Hematopoietic multipotent progenitor cell treated with erythropoietin and hydrocortisone succinate and interleukin-3 and kit ligand, for 4 days (in vitro differentiated cells): ENCODE results near the gene EPB41L1.
A peak's percentile ranks its signal among the peaks of the same experiment; 100 is the strongest.
"Not testable (repeated sequence)": the region's sequence is repeated elsewhere in the genome, so short reads cannot be mapped to it uniquely, and the experiment has no call there.

Experiments used
- DNase-seq: peaks from one replicate; pipeline ENCODE4 v3.0.0-alpha.2; 2015

EPB41L1 gene

GRCh38 chr20:36126836-36127527 lies 27.6 kb upstream of the EPB41L1 start:
- DNase-seq: no peak

DNA sequence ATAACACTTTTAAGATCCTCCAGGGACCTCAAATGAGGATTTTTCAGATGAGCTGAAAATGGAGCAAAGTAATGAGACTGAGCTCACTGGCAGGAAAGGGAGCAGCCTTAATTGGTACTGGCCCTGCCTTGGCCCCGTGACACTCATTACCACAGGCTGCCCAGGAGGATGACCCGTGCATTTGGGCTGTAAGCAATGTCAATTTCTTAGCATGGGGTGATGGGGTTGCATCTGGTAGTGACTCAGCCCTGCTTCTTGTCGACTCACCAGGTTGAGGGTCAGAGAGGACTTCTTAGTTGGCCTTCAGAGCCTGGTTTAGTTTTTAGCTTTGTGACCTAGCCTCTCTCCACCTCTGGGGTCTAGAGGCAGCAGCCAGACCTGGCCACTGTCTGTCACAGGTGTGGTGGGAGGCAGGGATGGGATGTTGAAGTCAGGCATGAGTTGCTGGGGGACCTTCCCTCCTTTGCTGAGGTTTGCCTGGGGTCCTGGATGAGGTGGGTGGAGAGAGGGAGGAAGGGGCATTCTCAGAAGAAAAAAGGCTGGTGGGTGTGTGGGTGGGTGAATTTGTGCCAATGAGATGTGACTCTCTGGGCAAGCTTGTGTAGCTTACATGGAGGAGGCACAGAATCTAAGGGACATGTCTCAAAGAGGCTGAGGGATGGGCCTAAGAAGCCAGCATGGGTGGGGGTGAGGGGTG lies 25.9 kb upstream of the EPB41L1 start:
- no peak for DNase-seq

DNA sequence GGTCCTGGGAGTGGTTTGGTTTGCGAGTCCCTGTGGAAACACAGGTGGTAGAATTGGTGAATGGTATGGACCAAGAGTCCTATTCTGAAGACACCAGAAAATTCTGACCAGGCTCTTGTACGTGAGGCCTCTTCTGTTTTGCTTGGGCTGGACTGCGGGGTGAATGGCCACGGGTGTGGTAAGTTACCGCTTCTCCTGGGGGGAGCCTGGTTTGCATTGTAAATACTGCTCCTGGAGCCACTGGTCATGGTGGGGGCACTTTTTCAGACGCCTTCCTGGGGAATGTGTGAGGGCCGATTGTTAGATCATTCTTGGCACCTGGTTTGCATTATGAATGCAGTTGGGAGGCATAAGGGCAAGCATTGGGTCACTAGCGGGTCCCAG lies 25.4 kb upstream of the EPB41L1 start:
- DNase-seq: no peak

- no peak for DNase-seq
These were observed 24.1 kb upstream of the EPB41L1 start for GRCh38 chr20:36130390-36130789.

GRCh38 chr20:36132802-36133211 lies 21.7 kb upstream of the EPB41L1 start:
- DNase-seq: no peak

DNA sequence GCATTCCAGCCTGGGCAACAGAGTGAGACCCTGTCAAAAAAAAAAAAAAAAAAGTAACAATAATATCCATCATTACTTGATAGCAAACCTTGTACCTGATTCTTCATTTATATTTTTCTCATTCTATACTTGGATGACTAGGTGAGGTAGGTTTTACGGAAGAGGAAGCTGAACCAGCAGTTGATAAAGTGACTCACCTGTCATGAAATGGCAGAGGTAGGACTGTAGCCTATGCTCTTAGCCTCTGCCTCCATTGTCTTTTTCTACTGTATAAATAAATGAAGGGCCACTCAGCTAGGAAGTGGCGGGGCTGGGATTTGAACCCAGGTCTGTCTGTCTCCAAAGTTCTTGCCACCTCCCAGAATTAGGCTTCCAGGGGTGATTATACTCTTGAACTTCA lies 20.7 kb upstream of the EPB41L1 start:
- no peak for DNase-seq

DNA sequence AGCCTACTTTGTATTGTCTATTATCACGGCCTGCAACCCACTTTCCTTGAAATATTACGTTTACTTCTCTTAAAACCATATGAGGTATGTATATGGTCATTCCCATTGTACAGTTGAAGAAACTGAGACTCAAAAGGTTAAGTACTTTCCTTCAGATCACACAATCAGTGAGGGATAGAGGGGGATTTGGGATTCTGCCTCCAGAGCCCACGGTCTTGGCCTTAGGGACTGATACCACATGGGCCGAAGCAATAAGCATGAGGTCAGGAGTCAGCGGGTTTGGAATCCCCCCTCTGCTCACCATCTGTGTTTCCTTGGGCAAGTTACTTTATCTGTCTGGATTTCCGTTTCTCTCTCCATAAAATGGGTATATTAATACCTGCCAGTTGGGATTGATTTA lies 19.4 kb upstream of the EPB41L1 start:
- no peak for DNase-seq

GRCh38 chr20:36135821-36136220 lies 18.7 kb upstream of the EPB41L1 start:
- DNase-seq: no peak

DNA sequence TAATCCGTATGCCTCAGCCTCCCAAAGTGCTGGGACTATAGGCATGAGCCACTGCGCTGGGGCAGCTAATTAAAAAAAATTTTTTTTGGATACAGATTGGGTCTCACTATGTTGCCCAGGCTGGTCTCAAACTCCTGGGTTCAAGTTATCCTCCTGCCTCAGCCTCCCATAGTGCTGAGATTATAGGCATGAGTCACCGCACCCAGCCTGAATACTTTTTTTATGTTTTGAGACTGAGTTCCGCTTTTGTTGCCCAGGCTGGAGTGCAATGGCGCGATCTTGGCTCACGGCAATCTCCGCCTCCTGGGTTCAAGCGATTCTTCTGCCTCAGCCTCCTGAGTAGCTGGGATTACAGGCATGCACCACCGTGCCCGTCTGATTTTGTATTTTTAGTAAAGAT lies 17.2 kb upstream of the EPB41L1 start:
- not testable (repeated sequence) for DNase-seq

GRCh38 chr20:36141310-36141709 lies 13.2 kb upstream of the EPB41L1 start:
- no peak for DNase-seq

GRCh38 chr20:36144336-36144735 lies 10.2 kb upstream of the EPB41L1 start:
- no peak for DNase-seq

- no peak for DNase-seq
These were observed 8.4 kb upstream of the EPB41L1 start for GRCh38 chr20:36145877-36146707.

- DNase-seq: no peak
These were observed 6.8 kb upstream of the EPB41L1 start for GRCh38 chr20:36147690-36148089.

DNA sequence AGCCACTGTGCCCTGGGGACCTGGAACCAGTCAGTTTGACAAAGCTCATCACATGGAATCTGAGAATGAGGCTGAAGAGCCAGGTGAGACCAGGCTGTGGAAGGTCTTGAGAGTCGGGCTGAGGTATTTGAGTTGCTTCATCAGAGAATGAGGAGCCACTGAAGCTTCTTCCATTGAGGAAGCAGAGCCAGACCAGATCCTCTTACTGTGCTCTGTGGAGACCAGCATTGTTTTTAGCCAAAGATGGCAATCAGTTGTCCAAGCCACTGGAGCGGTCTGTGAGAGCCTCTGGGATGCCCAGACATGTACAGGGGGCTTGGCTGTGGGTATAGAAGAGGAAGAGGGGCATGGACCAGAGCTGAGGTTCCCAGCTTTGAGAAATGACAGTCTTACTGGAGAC lies 6.1 kb upstream of the EPB41L1 start:
- no peak for DNase-seq

DNA sequence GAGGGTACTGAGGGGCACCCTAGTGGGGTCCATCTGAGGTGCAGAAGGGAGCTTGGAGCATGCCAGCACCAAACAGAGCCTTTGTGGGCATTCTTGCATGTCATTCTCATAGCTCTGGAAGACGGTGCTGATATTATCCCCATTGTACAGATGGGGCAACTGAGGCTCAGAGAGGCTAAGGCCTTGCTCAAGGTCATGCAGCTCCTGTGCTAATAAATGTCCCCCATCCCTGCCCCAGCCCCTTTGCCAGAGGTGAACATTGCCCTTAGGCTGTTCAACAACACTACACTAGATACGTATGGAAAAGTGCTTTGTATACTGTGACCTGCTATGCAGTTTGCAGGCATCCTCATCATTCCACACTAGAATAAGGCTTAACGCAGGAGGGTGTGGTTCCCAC lies 5.5 kb upstream of the EPB41L1 start:
- no peak for DNase-seq

DNA sequence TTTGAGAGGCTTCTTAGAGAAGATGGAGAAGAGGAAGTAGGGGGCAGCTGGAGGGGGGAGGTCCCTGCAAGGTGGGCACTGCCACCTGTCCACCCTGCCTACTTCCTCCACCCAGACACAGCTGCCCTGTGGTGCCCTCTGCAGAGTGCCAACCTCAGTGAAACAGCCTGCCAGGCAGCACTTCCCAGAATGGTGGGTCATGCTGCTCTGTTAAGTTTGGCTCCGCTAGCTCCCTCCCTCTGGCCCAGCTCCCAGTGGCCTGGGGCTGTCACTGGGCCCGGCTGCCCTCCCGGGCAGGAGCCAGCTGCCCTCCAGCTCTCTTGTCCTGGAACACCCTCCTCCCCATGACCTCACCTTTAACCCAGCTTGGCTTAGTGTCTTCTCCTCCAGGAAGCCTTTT lies 5.1 kb upstream of the EPB41L1 start:
- DNase-seq: no peak

DNA sequence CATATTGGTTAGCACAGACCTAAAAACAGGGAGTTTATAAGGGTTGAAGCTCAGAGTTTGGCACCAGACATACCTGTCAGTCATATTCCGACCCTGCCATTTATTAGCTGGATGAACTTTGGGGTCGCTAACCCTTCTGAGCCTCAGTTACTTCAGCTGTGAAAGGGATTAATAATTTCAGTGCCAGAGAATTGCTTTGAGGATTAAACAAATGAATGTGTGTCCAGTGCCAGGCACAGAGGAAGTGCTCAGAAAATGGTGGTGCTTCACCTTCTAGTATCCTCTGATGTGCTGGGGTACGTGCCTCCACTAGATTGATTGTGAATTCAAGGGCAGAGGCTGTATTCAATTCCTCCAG lies 4.1 kb upstream of the EPB41L1 start:
- DNase-seq: no peak

- DNase-seq: no peak
These were observed 3.5 kb upstream of the EPB41L1 start for GRCh38 chr20:36150847-36151539.

- no peak for DNase-seq
These were observed 2.3 kb upstream of the EPB41L1 start for GRCh38 chr20:36152261-36152660.

- no peak for DNase-seq
These were observed 1.3 kb upstream of the EPB41L1 start for GRCh38 chr20:36153204-36153603.

- peak; percentile 69 for DNase-seq
These were observed 522 bp upstream of the EPB41L1 start for GRCh38 chr20:36153736-36154699.

DNA sequence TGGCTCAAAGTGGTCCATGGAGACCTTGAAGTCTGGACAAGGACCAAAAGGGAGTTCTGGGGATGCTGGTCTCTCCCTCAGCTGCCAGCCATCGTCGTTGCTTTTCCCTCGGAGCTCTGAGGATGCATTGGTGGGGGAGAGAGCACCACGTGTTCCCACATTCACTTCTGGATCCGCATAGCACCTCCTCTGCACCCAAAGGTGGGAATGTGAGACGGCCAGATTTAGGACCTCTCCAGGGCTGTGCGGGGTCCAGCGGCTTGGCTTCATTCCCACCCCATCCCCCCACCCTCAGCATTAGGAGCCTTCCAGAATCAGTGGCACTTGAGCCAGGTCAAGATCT lies 1.1 kb downstream of the EPB41L1 start:
- no peak for DNase-seq
